Measurements from ENCODE around the gene MAP3K10. TPM values are rescaled to one million over a fixed set of nuclear protein-coding genes. Genes with fewer than 3 reads are reported as not detected.

The MAP3K10 gene
- total RNA-seq, 2 donors from 2014 or later: 13.2 to 28.4 TPM

- Mint-ChIP-seq H3K4me3 (no peak overlapping the region), H3K9me3 (no peaks in the 10 kb centered on the region), H3K27ac (no peak overlapping the region), H3K36me3 (peaks cover 6% of the 10 kb centered on the region), H3K4me1 (ENCODE audit: low read depth in 2 of 2) (peaks cover 10 to 18% of the 10 kb centered on the region in 2 donors), H3K27me3 (peaks cover 22 to 24% of the 10 kb centered on the region in 2 donors)
- DNase-seq (ENCODE audit: low spot score) (no peak), ATAC-seq (no peak)
Observed at GRCh38 chr19:40228346-40228745, 37.1 kb downstream of the MAP3K10 start.

- DNase-seq (ENCODE audit: low spot score): no peak
- Mint-ChIP-seq H3K9me3 (no peaks in the 10 kb centered on the region), H3K27me3 (peaks cover 22 to 24% of the 10 kb centered on the region in 2 donors), H3K4me1 (ENCODE audit: low read depth in 2 of 2) (peaks cover 10 to 18% of the 10 kb centered on the region in 2 donors), H3K36me3 (peaks cover 6% of the 10 kb centered on the region), H3K4me3 (no peak overlapping the region), H3K27ac (no peak overlapping the region)
- ATAC-seq: no peak
Observed at GRCh38 chr19:40228863-40229262, 37.6 kb downstream of the MAP3K10 start.

GRCh38 chr19:40229484-40229883 is 38.3 kb downstream of the MAP3K10 start:
- ATAC-seq: no peak
- H3K36me3 Mint-ChIP-seq: peaks cover 6% of the 10 kb centered on the region
- no peak overlapping the region for H3K4me3 Mint-ChIP-seq
- H3K4me1 Mint-ChIP-seq (ENCODE audit: low read depth in 2 of 2): peaks cover 10 to 18% of the 10 kb centered on the region in 2 donors
- no peak for DNase-seq (ENCODE audit: low spot score)
- peaks cover 17 to 24% of the 10 kb centered on the region in 2 donors for H3K27me3 Mint-ChIP-seq
- H3K27ac Mint-ChIP-seq: no peak overlapping the region
- H3K9me3 Mint-ChIP-seq: no peaks in the 10 kb centered on the region

DNA sequence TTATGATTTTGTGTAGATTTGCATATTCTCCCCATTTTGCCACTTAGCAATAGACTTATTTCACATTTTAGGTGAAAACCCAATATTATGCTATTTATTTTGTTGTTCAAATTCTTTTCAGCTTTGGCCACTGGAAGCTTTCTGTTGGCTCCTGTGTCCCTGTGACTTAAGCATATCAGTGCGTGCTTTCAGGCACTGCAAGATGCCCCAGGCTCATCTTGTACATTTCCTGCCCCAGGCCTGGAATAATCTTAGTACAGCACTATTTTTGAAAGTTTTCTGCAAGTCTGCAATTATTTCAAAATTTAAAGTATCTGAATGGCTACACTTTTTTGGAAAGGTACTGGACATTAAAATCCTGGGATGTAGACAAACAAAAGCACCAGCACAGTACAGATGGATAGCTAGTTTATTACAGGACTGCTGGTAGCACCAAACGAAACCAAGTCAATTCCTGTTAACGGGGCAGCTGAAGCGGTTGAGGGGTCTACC is 38.7 kb downstream of the MAP3K10 start:
- Mint-ChIP-seq H3K4me3 (no peak overlapping the region), H3K36me3 (peaks cover 6% of the 10 kb centered on the region), H3K4me1 (ENCODE audit: low read depth in 2 of 2) (peaks cover 10 to 18% of the 10 kb centered on the region in 2 donors), H3K27ac (no peak overlapping the region), H3K27me3 (peaks cover 14 to 20% of the 10 kb centered on the region in 2 donors), H3K9me3 (no peaks in the 10 kb centered on the region)
- ATAC-seq: no peak
- DNase-seq (ENCODE audit: low spot score): no peak

DNA sequence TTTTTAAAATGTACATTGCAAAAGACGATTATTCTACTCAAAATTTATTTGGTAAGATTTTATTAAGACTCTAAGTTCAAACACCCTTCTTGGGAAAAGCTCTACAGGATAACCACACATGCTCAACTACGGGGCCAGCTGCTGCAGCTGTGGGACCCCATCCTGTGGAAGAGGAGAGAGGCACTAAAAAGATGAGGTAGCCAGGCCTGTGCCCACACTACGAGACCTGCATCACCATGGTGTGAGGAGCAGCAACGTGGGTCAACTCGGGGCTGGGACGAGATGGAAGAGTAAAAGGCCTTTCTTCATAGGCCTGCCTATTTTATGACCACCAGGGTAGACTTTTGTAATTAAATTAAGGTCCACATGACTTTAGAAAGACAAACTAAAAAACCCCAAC is 39.8 kb downstream of the MAP3K10 start:
- Mint-ChIP-seq H3K4me3 (no peak overlapping the region), H3K4me1 (ENCODE audit: low read depth in 2 of 2) (peaks cover under 1 to 10% of the 10 kb centered on the region in 2 donors), H3K36me3 (no peaks in the 10 kb centered on the region), H3K27me3 (peaks cover 5 to 9% of the 10 kb centered on the region in 2 donors), H3K27ac (no peak overlapping the region), H3K9me3 (no peaks in the 10 kb centered on the region)
- no peak for ATAC-seq
- no peak for DNase-seq (ENCODE audit: low spot score)

DNA sequence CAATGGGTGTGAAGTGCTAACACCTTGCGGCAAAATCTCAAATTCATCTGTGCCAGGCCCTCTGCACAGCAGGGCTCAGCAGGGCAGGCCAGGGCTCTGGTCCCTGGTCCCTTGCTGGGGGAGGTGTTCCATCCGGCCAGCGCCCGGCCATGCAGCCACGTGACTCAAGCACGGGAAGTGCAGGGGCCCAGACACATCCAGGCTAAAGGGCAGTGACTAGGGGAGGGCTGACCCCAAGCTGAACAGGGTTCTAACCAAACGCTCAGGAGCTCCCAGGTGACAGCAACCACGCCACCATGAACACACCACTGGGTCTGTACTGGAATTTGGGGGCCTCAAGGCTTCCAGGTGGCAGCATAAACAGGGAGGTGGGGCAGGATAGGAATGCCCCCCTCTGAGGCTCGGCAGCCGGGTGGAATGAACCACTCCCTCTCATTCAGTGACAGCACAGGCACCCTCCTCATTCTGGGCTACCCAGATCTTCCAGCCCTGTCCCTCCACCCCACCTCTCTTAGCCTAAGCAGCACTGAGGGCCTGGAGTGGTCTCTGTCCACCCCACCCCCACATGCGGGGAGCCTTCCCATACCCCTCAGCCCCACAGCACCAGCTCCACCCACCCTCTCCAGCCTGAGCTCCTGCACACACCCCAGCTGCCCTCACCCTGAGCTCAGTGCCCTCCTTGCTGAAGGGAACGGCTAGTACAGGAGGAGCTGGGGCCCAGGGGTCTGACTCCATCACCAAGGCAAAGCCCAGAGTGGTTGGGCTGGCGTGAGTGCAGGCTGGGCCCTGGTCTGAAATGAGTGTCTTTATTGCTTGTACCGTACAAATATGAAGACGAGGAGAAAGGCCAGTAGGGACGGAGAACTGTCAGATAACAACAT is 40.6 kb downstream of the MAP3K10 start:
- no peak overlapping the region for H3K4me3 Mint-ChIP-seq
- no peak overlapping the region for H3K27ac Mint-ChIP-seq
- peak in 1 of 2 donors; percentile 5 for ATAC-seq
- peaks cover 0 to 6% of the 10 kb centered on the region in 2 donors for H3K4me1 Mint-ChIP-seq (ENCODE audit: low read depth in 2 of 2)
- no peaks in the 10 kb centered on the region for H3K9me3 Mint-ChIP-seq
- no peak for DNase-seq (ENCODE audit: low spot score)
- H3K27me3 Mint-ChIP-seq: peaks cover 2 to 3% of the 10 kb centered on the region in 2 donors
- peaks cover 1% of the 10 kb centered on the region for H3K36me3 Mint-ChIP-seq

- DNase-seq (ENCODE audit: low spot score) (no peak), ATAC-seq (no peak)
- Mint-ChIP-seq H3K36me3 (peaks cover 5% of the 10 kb centered on the region), H3K9me3 (no peaks in the 10 kb centered on the region), H3K27me3 (no peaks in the 10 kb centered on the region), H3K27ac (no peak overlapping the region), H3K4me3 (no peak overlapping the region), H3K4me1 (ENCODE audit: low read depth in 2 of 2) (peaks cover 0 to 4% of the 10 kb centered on the region in 2 donors)
Observed at GRCh38 chr19:40232479-40232878, 41.3 kb downstream of the MAP3K10 start.

DNA sequence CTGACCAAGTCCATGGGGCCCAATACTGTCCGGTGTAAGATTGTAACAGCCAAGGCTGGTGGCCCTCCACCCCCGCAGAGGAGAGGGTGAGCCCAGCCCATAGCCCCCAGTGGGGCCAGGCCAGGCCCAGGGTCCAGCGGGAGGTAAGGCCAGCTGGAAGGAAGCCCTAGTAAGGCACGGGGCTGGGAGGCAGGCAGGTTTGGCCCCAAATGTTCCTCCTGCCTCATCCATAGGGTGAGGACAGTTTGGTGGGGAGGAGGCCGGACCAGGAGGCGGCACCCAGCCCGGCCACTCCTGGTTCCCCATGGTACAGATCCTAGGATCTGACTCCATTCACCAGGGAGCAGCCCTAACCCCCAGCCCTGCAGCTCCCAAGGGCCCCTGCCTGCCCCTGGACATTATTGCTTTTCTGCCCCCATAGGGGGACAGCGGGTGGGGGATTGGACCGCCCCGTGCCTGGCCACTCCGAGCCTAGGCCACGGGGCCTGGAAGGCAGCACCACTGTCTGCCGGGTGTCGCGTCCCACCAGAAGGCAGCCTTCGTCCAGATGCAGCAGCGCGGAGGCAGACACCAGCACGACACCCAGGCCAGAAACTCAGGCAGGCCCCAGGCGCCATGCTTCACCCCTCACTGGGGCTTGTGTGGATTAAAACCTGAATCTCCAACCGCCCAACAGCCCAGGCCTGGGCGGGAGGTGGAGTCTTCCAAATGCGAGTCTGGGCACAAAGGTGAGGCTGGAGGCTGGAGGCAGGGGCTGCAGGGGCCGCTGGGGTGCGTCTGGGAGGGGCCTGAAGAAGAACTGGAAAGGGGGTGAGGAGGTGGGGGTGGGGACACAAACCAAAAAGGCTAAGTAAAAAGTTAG is 42.0 kb downstream of the MAP3K10 start:
- ATAC-seq (no peak), DNase-seq (ENCODE audit: low spot score) (no peak)
- no peaks in the 10 kb centered on the region for H3K27me3 Mint-ChIP-seq
- H3K36me3 Mint-ChIP-seq: peaks cover 5% of the 10 kb centered on the region
- H3K4me1 Mint-ChIP-seq (ENCODE audit: low read depth in 2 of 2): peaks cover 0 to 4% of the 10 kb centered on the region in 2 donors
- H3K9me3 Mint-ChIP-seq: no peaks in the 10 kb centered on the region
- no peak overlapping the region for H3K4me3 Mint-ChIP-seq
- H3K27ac Mint-ChIP-seq: no peak overlapping the region

- Mint-ChIP-seq H3K27ac (no peak overlapping the region), H3K4me1 (ENCODE audit: low read depth in 2 of 2) (peaks cover 0 to 4% of the 10 kb centered on the region in 2 donors), H3K9me3 (no peaks in the 10 kb centered on the region), H3K27me3 (no peaks in the 10 kb centered on the region), H3K4me3 (no peak overlapping the region), H3K36me3 (peaks cover 5% of the 10 kb centered on the region)
- no peak for DNase-seq (ENCODE audit: low spot score)
- no peak for ATAC-seq
Observed at GRCh38 chr19:40233811-40234389, 42.7 kb downstream of the MAP3K10 start.

GRCh38 chr19:40234429-40235237 is 43.4 kb downstream of the MAP3K10 start:
- no peak overlapping the region for H3K4me3 Mint-ChIP-seq

DNA sequence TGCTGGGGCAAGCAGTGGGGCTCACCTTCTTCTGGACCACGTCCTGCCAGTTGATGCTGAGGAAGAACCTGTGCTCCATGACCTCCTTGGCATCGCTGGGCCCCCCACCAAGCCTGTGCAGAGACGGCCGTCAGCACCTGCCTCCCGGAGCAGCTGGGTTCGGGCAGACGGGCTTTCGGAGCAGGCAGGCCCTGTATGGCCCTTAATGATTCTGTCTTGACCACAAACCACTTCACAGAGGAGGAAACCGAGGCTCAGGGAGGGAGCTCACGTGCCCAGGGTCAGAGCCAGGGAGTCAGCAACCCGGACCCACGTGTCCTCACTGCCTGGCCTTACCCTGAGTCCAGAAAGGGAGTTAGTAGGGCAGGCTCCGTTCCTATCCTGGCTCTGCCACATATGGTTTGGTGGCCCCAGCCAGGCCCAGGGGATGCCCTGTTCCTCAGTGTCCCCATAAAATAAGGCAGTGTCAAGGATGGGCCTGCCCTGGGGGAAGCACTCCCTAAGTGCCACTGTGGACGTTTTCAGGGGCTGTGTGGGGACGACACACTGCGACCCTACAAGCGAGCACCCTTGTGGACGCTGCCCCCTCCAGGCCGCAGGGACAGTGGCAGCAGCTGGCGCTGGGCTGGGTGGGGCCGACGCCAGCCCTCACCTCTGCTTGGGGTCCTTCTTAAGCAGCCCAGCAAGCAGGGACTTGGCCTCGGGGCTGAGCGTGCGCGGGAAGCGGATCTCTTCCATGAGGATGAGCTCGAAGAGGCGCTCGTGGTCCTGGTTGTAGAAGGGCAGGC is 44.2 kb downstream of the MAP3K10 start:
- no peaks in the 10 kb centered on the region for H3K9me3 Mint-ChIP-seq
- no peak overlapping the region for H3K27ac Mint-ChIP-seq
- H3K36me3 Mint-ChIP-seq: peaks cover 5% of the 10 kb centered on the region
- ATAC-seq (no peak), DNase-seq (ENCODE audit: low spot score) (no peak)
- H3K4me3 Mint-ChIP-seq: no peak overlapping the region
- no peaks in the 10 kb centered on the region for H3K4me1 Mint-ChIP-seq (ENCODE audit: low read depth in 2 of 2)
- H3K27me3 Mint-ChIP-seq: no peaks in the 10 kb centered on the region

More at GRCh38 chr19:40234429-40235237, 43.4 kb downstream of the MAP3K10 start:
- Mint-ChIP-seq H3K9me3 (no peaks in the 10 kb centered on the region), H3K27me3 (no peaks in the 10 kb centered on the region), H3K27ac (no peak overlapping the region), H3K4me1 (ENCODE audit: low read depth in 2 of 2) (peaks cover 0 to under 1% of the 10 kb centered on the region in 2 donors), H3K36me3 (peaks cover 5% of the 10 kb centered on the region)
- DNase-seq (ENCODE audit: low spot score) (no peak), ATAC-seq (no peak)

- DNase-seq (ENCODE audit: low spot score): no peak
- Mint-ChIP-seq H3K27ac (no peak overlapping the region), H3K4me3 (no peak overlapping the region), H3K9me3 (no peaks in the 10 kb centered on the region), H3K36me3 (peaks cover 5% of the 10 kb centered on the region), H3K27me3 (no peaks in the 10 kb centered on the region), H3K4me1 (ENCODE audit: low read depth in 2 of 2) (no peaks in the 10 kb centered on the region)
- no peak for ATAC-seq
Observed at GRCh38 chr19:40236026-40236355, 44.8 kb downstream of the MAP3K10 start.
